Dermis microvascular lymphatic vessel endothelial cell (primary cell): ENCODE data around the gene AIF1L. TPM values are rescaled to one million over a fixed set of nuclear protein-coding genes. Genes with fewer than 3 reads are reported as not detected.

Source experiments
- DNase-seq, 2 donors: peaks; one replicate each; pipeline versions ENCODE4 v3.0.0 to v3.0.0-alpha.2; 2010; ENCODE audit warnings: low read depth in 2 of 2
- total RNA-seq: library from RNA; depleted of rRNA; stranded (reverse); fragments of >200 nt; gene quantifications from 2 replicates; pipeline ENCODE4 v1.2.1, GENCODE V29; 2014

The AIF1L gene
- total RNA-seq, 1 donor from 2014 or later = 2.4 TPM

DNA sequence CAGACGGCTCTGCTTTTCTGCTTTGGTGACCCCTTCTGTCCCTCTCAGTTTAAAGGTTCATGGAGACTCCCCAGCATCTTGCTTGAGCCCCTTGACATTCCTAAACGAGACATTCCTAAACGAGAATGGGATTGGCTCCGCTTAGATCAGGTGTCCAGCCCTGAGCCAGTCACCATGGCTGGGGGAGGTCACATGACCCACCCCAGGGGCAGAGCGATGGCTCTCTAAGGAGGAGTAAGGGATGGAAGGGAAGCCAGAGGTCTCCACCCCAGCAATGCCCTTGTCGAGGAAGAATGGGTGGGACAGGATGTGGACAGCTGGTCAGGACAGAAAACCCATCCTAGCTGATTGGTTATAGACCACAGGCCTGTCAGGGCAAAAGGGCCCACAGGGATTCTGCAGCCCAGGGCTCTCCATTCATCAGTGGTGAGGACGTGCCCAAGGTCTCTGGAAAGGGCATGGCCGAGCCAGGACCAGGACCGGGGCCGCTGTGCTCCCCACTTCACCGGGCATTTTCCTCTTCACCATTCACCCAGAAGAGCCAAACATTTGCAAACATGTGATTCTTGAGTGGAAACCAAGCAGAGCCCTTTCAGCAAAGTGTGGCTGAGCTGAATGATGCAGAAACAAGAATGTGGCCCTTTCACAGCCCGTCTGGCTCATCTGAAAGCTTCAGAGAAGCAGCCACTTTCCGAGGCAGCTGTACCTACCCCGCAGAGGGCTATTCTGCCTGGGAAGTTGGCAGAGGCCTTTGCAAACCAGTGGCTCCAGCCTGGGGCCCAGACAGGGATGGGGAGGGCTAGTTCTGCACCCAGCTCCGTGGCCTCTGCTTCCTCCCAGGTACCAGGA lies 19.8 kb upstream of the AIF1L start:
- DNase-seq = no peak

DNA sequence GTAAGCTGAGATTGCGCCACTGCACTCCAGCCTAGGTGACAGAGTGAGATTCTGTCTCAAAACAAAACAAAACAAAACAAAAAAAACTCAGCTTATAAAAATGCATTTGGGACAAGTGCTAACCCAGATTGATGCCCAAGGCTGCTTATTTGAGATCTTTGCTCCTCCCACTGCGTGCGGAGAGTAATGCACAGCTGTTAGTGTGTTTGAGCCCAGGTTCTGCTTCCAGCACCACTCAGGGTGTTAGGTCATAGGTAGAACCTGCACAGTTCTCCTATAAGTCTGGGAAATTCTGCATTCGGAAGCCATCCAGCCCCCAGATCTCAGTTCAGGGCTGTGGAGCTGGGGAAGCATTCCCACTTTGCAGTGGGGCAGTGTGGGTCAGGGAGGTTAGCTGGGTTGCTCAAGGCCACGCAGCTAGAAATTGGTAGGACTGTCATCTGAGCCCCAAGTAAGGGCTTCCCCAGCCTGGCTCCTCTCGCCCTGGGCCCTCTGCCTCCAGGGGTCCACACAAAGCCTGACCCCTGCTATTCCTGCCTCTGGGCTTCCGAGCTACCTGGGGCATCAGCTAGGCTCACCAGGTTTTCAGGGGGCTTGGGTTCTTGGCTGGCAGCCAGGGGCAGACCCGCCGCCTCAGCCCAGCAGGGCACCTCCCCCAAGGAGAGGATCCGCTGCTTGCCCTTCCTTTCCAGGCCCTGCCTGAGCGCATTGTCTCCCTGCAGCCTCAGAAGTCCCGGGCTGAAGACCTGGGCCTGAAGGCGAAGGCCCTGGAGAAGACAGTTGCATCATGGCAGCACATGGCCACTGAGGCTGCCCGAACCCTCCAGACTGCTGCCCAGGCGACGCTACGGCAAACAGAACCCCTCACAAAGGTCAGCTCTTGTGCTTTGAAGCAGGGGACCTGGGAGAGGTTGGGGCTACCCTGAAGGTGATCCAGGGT lies 17.6 kb upstream of the AIF1L start:
- no peak for DNase-seq

DNA sequence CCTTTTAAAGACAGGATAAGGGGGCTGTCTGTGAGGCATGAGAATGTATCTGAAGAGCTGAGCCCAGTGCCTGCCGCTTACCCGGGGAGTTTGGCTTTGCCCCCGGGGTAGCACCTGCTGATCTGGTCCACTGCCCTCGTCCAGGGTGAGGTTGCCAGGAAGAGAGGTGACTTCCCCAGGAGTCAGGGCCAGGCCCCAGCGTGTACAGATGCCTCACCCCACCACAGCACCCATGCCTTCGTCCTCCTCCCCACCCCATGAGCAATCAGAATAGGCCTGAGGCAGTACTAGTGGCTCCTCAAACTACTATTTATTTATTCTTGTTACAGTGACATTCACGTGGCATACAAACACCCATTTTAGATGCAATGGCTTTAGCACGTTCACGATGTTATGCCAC lies 15.7 kb upstream of the AIF1L start:
- no peak for DNase-seq

DNA sequence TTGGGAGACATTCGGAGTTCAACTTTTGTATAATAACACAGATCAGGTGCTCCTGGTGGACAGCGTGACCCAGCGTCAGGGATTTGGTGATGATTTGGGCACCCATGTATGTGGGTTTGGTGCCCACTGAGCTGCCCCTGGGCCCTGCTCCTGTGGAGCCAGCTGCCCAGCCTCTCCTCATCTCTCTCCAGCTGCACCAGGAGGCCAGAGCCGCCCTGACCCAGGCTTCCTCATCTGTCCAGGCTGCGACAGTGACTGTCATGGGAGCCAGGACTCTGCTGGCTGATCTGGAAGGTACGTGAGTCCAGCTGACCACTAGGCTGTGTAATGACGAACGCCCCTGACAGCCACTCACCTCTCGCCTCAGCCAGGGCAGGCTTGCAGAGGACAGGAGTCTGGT lies 14.5 kb upstream of the AIF1L start:
- DNase-seq = no peak

DNA sequence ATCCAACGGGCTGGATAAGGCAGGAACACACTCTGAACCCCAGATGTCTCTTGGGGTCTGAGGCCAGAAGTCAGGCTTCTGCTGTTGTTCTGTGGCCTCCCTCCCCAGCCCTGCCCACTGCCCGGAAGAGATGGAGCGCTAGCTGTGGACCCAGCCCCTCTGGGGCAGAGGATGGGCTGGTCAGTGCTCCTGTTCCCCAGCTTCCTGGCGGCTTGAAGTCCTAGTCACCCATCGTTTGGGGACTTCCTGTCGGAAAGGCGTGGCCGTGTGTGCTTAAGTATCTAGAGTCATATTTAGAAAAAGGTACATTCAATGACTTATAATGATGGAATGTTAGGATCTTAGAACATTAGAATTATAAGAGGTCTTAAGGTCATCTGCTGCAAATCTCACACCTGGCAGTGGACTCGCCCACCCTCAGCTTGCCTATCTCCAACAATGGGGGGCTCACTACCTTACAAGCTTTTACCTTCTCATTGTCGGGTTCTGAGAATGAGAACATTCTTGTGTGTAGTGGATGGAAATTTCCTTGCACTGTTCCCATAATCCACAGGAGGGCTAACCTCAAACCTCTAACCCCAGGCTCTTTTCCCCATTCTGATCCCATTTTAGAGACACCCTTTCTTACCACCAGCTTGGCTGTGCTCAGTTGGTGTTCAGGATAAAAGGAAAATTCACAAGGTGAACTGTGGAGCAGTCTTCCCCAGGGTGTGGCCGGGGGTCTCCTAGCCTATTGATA lies 13.4 kb upstream of the AIF1L start:
- DNase-seq = no peak

DNA sequence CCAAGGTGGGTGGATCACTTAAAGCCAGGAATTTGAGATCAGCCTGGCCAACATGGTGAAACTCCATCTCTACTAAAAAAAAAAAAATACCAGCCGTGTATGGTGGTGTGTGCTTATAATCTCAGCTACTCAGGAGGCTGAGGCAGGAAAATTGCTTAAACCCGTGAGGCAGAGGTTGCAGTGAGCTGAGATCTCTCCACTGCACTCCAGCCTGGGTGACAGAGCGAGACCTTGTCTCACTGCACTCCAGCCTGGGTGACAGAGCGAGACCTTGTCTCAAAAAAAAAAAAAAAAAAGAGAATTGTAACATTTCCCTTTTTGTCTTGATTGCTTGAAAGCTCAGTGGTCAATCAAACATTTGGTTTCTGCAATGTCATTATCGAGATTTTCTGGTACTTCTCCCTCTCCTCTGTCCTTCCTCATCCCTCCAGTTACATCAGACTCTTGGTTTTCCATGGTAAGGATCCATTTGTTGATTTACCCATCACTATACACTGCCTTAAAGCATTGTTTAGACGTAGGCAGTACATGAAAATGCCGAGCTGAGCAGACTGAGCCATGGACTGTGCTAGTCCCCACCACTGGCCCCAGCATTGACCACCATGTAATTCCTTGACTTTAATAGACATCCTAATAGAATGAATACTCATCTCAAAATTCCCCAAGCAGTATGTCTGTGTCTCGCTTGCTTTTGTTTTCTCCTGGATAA lies 11.5 kb upstream of the AIF1L start:
- no peak for DNase-seq

DNA sequence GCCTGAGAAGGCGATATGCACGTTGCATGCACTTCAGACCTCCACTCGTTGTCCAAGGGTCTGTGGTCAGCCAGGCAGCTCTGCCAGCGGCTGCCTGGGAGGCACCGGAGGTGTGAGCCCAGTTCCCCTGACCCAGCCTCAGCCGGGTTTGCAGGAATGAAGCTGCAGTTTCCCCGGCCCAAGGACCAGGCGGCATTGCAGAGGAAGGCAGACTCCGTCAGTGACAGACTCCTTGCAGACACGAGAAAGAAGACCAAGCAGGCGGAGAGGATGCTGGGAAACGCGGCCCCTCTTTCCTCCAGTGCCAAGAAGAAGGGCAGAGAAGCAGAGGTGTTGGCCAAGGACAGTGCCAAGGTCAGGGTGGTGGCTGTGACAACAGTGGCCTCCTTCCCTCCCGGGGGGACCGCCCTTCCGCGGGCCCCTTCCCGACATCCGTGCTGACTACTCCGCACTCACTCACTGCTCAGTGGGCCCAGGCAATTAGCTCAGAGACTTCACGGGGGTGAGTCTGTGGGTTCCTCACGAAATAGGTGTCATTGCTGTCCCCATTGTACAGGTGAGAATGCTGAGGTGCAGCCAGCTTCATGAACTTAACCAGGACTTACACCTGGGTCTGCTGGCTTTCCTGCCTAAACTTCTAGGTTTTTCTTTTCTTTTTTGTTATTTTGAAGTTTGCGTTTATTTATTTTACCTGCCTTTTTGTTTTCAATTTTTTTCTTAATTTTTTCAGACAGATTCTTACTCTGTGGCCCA lies 10.8 kb upstream of the AIF1L start:
- DNase-seq = no peak

DNA sequence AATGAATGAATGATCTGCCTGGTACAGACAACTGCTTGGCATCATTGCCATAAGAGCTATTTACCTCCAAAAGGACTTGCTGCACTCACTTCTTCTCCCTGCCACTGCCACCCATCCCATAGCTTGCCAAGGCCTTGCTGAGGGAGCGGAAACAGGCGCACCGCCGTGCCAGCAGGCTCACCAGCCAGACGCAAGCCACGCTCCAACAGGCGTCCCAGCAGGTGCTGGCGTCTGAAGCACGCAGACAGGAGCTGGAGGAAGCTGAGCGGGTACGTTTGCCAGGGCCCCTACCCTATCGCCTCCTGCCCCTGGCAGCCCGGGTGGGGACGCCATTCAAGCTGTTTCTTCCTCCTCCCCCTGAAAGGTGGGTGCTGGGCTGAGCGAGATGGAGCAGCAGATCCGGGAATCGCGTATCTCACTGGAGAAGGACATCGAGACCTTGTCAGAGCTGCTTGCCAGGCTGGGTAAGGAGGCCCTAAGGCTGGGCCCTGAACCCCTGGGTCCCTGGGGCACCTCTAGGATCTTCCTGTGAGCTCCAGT lies 8.9 kb upstream of the AIF1L start:
- DNase-seq = no peak

DNA sequence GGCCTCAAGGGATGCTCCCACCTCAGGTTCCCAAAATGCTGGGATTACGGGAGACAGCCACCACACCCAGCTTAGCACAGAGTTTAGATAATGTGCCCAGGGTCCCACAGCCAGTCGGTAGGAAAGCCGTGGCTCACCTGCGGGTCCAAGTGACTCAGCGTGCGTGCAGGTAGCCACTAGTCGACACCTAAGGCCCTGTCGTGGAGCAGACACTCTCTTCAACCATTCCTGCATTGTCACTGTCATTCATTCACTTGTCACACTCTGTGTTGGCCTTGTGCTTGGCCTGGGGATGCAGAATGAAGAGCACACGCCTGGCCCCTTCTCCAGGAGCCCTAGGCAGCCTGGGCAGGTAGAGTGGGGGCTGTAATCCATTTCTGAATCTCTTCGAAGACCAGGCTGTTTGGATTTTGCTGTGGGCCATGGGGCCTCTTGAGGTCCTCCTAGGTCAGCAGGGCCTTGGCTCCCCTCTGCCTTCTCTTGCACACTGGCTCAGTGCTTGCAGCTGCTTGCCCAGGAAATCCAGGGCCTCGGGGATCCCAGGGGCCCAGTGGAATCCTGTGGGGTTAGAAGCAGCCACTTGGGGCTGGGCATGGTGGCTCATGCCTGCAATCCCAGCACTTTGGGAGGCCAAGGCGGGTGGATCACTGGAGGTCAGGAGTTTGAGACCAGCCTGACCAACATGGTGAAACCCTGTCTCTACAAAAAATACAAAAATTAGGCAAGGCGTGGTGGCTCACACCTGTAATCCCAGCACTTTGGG lies 6.1 kb upstream of the AIF1L start:
- DNase-seq = no peak

DNA sequence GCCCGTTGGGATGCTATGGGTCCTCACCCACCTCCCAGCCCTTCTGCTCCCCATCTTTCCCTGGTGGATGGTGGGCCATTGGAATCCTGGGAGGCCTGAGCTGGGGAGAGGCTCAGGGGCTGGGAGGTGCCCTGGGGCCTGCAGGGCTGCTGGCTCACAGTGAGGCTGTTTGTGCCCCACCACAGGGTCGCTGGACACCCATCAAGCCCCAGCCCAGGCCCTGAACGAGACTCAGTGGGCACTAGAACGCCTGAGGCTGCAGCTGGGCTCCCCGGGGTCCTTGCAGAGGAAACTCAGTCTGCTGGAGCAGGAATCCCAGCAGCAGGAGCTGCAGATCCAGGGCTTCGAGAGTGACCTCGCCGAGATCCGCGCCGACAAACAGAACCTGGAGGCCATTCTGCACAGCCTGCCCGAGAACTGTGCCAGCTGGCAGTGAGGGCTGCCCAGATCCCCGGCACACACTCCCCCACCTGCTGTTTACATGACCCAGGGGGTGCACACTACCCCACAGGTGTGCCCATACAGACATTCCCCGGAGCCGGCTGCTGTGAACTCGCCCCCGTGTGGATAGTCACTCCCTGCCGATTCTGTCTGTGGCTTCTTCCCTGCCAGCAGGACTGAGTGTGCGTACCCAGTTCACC lies 4.9 kb upstream of the AIF1L start:
- DNase-seq = no peak

DNA sequence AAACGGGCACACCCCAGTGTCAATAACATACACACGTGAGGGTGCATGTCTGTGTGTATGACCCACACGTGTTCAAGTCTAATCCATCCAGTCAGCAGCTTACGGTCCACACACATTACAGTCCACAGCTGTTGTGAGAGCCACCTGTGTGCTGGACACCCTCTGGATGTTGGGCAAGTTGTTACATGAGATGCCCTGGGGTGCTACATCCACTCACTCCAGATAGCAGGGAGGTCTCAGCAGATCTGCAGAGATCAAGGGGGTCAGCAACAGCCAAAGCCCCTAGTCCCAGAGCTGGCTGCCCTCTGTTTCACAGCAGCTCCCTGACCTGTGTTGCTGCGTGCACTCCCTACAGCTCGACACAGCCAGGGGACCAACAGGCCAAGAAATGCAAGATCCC lies 4.3 kb upstream of the AIF1L start:
- no peak for DNase-seq

DNA sequence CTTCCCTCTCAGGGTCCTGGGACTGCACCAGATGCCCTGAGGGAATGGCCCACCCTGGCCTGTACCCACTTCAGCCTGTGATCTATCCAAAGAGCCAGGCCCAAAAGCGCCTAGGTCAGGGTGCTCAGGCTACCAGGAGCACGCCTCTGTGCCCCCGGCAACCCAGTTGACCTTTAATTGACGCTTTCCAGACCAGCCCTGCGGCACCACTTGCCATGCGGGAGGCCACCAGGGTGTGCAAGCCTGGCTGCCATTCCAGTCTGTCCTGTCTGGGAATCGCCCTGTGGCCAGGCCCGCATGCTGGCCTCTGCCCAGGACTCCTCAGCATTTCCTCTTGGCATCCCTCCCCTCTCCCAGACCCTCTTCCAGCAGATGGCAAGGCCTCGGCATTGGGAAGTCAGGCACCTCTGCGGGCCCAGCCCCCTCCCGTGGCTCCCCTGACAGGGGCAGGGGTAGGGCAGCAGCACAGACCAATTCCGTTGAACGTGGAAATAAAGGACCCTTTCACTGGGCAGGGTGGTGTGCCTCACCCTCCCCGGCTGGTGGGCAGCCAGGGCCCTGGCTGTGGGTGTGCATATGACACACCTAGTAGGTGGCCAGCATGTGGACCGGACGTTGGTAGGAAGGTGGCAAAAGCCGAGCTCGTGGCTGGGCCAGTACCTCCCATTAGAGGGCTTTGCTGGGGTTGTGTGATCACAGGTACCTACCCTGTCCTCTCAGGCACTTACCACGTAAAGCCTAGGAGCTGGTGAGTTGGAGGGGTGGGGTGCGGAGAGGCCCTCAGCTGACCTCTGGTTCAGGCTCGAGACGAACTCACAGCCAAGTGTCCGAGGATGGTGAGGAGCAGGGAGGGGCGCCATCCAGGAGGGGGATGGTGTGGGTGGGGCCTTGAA lies 3.5 kb upstream of the AIF1L start:
- DNase-seq = no peak

DNA sequence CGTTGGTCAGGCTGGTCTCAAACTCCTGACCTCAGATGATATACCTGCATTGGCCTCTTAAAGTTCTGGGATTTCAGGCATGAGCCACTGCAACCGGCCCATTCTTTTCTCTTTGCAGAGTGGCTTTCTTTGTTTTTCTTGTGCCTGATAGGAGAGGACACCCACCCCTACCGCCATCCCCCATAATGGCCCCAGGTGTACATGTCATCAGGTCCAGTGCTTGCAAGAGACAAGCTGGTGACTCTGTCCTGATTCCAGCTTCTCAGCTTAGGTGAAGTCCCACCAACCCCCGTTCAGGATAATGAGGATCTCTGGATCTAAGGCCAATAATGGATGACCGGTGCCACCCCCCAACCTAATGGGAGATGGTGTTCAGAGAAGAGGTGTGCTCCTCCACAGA lies 2.3 kb upstream of the AIF1L start:
- DNase-seq = no peak

DNA sequence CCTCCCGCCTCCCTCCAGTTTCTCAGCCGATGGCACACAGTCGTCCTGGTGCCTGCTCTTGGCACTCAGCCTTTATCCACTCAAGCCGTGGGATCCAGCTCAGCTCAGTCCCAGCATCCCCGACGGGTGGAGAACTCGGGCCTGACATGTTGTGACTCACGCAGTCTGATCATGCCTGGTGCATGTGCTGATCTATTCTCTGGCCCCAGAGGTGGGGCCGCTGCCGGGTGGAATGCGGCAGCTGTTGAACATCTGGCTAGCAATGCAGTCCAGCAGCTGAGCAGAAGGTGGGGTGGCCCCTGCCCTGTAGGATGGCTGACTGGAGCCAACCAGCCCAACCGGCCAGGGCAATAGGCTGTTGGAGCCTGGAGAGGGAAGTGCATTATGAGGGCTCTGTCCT lies 1.7 kb upstream of the AIF1L start:
- DNase-seq = no peak

DNA sequence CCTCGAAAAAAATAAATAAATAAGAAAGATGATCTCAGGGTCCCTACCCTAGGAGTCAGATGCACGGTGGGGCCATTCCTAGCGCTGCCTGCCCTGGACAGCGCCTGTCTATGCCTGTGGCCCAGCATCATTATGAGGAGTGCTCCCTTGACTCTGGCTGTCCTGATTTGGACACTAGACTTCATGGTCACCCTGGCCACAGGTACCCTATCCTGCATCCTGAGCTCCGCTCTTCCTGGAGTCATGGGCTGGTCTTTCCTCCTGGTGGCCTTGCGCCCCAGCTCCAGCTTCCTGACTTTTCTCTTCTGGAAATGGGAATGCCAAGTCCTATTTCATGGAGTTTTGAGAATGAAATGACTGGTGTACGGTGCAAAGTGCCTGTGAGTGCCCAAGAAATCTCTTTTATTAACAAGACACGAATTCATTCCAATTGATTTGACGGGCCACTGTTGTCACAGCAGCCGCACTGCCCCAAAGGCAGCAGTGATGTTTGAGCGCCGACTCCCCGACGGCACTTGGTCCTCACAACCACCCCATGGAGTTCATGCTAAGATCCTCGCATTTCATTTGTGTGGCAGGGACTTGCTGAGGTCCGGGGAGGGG lies 564 bp upstream of the AIF1L start:
- no peak for DNase-seq

DNA sequence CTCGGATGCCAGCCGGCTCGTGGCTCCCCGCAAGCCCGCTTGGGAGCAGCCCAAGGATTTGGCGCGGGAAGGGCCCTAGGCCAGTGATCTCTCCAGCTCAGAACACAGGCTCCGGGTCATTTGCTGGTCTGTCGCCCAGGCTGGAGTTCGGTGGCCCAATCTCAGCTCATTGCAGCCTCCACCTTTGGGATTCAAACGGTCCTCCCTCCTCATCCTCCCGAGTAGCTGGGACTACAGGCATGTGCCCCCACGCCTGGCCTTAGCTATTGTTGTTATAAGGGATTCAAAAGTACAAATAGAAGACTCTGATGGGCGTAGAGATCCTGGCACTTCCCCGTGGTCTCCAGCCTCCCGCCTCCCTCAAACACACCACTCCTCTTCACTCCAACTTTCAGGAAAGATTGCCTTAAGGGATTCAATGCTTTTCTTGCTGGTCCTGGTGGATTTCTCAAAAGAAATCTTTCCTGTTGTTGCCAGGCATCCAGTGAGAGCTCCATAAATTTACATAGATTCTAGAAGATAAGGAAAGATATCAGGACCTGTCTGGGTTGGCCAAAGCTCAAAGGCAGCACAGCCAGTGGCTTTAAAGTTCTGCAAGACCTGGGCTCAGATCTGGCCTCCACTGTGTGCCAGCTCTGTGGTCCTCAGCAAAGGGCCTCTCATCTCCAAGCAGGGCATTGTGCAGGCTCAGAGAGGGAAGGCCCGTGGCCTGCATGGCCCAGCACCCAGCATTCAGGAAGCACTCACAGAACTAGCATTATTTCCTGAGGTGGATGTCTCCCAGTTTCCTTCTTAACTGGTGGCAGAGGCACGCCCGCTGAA lies 1.0 kb downstream of the AIF1L start:
- DNase-seq = no peak

DNA sequence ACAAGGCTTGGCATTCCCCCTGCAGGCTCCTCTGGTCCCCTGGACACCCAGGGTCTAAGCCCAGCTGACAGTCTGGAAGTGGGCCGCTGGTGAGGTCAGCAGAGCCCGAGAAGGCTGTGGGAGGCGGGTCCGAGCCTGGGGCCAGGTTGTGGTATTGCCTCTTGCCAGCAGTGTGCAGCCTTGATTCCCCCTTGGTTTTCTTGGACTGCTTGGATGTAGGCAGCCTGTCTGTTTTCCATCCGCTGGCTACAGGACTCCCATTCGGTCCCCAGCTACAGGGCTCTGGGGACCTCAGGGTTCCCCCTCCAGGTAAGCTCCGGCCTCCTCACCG lies 1.6 kb downstream of the AIF1L start:
- no peak for DNase-seq
